NT2/D1 (cell line): ENCODE measurements around the gene ITGA1.

Experiments
- YY1 ChIP-seq: IDR thresholded peaks from 2 replicates; pipeline ENCODE4 v1.6.1; 2011; ENCODE audit not compliant: insufficient read length, insufficient read depth
- ZNF274 ChIP-seq: IDR thresholded peaks from 2 replicates; pipeline ENCODE4 v1.6.1; 2011; ENCODE audit warnings: mild to moderate bottlenecking, low read depth, low read length

GRCh38 chr5:52876456-52876855 is 88.7 kb downstream of the ITGA1 start:
- TF ChIP-seq ZNF274 (no peak), YY1 (no peak)
